Chondrocyte (in vitro differentiated cells): Measurements from ENCODE around the gene BCL2. TPM values are rescaled to one million over a fixed set of nuclear protein-coding genes. Genes with fewer than 3 reads are reported as not detected.

Source experiments
- DNase-seq: peaks from one replicate; pipeline ENCODE4 v3.0.0; 2021; ENCODE audit warnings: mixed read lengths, low spot score
- H3K27ac Mint-ChIP-seq: one replicate; pipeline ENCODE4 v1.8.0; 2021; ENCODE audit warnings: mild to moderate bottlenecking, moderate library complexity, mixed read lengths; ENCODE audit not compliant: unreplicated experiment
- H3K27me3 Mint-ChIP-seq: 2 replicates; pipeline ENCODE4 v1.8.0; 2021; ENCODE audit warnings: low read depth, mixed read lengths
- H3K36me3 Mint-ChIP-seq: 2 replicates; pipeline ENCODE4 v1.8.0; 2021; ENCODE audit warnings: low read depth, mixed read lengths
- H3K4me1 Mint-ChIP-seq: 2 replicates; pipeline ENCODE4 v1.8.0; 2021; ENCODE audit warnings: low read depth, mild to moderate bottlenecking, mixed read lengths
- H3K4me3 Mint-ChIP-seq: one replicate; pipeline ENCODE4 v1.8.0; 2021; ENCODE audit warnings: mild to moderate bottlenecking, moderate library complexity, mixed read lengths; ENCODE audit not compliant: unreplicated experiment
- H3K9me3 Mint-ChIP-seq: 2 replicates; pipeline ENCODE4 v1.8.0; 2021; ENCODE audit warnings: low read depth, mixed read lengths
- total RNA-seq: library from RNA; stranded (reverse); gene quantifications from 3 replicates; pipeline ENCODE4 v1.2.1, GENCODE V29; 2021
- TF ChIP-seq, protein P1 (sequence below): fragments of 200-600 bp; sonication (generic); IDR thresholded peaks from 2 replicates; pipeline ENCODE4 v1.5.0; 2021; ENCODE audit warnings: antibody characterized with exemption, mild to moderate bottlenecking, moderate library complexity

BCL2 gene
- total RNA-seq, 1 donor from 2014 or later = 8.6 TPM

DNA sequence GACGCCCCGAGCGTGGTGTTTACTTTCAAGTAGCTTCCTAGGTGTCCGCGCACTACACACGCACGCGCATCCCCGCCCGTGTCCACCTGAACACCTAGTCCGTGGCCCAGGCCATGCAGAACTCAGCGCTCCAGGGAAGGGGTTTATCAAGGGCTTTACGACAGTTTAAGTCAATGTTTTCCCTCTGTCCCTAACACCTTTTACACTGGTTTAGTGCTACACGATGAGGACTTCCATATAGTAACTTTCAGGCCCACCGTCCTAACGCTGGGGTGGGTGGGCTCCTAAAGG, 1.4 kb upstream of the BCL2 start:
- TF ChIP-seq, protein P1, sequence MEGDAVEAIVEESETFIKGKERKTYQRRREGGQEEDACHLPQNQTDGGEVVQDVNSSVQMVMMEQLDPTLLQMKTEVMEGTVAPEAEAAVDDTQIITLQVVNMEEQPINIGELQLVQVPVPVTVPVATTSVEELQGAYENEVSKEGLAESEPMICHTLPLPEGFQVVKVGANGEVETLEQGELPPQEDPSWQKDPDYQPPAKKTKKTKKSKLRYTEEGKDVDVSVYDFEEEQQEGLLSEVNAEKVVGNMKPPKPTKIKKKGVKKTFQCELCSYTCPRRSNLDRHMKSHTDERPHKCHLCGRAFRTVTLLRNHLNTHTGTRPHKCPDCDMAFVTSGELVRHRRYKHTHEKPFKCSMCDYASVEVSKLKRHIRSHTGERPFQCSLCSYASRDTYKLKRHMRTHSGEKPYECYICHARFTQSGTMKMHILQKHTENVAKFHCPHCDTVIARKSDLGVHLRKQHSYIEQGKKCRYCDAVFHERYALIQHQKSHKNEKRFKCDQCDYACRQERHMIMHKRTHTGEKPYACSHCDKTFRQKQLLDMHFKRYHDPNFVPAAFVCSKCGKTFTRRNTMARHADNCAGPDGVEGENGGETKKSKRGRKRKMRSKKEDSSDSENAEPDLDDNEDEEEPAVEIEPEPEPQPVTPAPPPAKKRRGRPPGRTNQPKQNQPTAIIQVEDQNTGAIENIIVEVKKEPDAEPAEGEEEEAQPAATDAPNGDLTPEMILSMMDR = no peak
- H3K9me3 Mint-ChIP-seq = no peaks in the 10 kb centered on the region
- H3K4me3 Mint-ChIP-seq = peak overlapping the region; percentile 68
- no peaks in the 10 kb centered on the region for H3K27me3 Mint-ChIP-seq
- no peak for DNase-seq
- H3K36me3 Mint-ChIP-seq = no peaks in the 10 kb centered on the region
- H3K27ac Mint-ChIP-seq = peak overlapping the region; percentile 43
- peaks cover 39% of the 10 kb centered on the region for H3K4me1 Mint-ChIP-seq

DNA sequence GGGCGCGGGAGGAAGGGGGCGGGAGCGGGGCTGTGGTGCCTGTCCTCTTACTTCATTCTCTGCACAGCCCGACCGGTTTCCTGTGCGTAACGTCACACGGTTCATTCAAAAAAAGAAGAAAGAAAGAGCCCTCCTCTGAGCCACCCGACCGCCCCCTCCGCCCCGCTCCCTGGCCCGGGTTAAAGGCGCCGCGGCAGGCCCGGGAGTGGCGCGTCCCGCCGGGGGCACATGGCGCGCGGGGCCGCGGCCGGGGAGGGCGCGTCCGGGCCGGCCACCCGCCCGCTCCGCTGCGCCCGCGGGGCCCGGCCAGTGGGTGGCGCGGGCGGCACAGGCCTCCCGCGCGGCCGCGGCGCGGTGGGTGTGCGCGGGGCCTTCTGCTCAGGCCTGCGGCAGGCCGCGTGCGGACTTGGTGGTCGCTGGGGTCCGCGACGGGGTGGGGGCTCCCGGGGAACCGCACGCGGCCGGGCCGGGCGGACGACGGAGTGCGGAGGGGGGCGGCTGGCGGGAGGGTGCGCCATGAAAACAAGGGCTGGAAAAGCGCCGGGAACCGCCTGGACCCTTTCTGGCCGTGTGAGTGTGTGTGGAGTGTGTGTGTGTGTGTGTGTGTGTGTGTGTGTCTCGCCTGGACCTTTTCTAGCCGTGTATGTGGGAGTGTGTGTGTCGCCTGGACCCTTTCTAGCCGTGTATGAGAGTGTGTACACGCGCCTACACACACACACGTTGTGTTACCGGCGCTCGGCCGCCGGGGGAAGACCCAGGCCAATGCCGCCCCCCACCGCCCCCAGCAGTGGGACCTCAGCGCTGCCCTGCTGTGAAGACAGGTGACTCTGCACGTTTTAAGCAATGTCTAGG, 780 bp upstream of the BCL2 start:
- H3K4me3 Mint-ChIP-seq = peak overlapping the region; percentile 68
- peak overlapping the region; percentile 43 for H3K27ac Mint-ChIP-seq
- no peak for DNase-seq
- TF ChIP-seq, protein P1 = peak; percentile 45
- H3K27me3 Mint-ChIP-seq = no peaks in the 10 kb centered on the region
- H3K4me1 Mint-ChIP-seq = peaks cover 42% of the 10 kb centered on the region
- H3K9me3 Mint-ChIP-seq = no peaks in the 10 kb centered on the region
- no peaks in the 10 kb centered on the region for H3K36me3 Mint-ChIP-seq

DNA sequence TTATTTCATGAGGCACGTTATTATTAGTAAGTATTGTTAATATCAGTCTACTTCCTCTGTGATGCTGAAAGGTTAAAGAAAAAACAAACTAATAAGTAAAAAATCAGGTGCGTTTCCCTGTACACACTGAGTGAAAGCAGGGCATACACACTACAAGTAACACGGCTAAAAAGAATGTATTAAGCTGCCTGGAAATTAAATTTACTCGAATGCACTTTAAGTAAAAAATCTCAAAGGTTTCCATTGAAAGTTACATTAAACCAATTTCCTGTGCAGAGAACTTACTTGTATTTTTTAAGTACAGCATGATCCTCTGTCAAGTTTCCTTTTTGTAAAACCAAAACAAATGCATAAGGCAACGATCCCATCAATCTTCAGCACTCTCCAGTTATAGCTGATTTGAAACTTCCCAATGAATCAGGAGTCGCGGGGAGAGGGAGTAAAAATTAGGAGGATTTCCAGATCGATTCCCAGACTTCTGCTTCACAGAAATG, 633 bp downstream of the BCL2 start:
- Mint-ChIP-seq H3K36me3 (no peaks in the 10 kb centered on the region), H3K4me3 (peak overlapping the region; percentile 90), H3K9me3 (no peaks in the 10 kb centered on the region), H3K27ac (peak overlapping the region; percentile 84), H3K4me1 (peaks cover 49% of the 10 kb centered on the region), H3K27me3 (no peaks in the 10 kb centered on the region)
- DNase-seq = no peak
- TF ChIP-seq, protein P1 = no peak

DNA sequence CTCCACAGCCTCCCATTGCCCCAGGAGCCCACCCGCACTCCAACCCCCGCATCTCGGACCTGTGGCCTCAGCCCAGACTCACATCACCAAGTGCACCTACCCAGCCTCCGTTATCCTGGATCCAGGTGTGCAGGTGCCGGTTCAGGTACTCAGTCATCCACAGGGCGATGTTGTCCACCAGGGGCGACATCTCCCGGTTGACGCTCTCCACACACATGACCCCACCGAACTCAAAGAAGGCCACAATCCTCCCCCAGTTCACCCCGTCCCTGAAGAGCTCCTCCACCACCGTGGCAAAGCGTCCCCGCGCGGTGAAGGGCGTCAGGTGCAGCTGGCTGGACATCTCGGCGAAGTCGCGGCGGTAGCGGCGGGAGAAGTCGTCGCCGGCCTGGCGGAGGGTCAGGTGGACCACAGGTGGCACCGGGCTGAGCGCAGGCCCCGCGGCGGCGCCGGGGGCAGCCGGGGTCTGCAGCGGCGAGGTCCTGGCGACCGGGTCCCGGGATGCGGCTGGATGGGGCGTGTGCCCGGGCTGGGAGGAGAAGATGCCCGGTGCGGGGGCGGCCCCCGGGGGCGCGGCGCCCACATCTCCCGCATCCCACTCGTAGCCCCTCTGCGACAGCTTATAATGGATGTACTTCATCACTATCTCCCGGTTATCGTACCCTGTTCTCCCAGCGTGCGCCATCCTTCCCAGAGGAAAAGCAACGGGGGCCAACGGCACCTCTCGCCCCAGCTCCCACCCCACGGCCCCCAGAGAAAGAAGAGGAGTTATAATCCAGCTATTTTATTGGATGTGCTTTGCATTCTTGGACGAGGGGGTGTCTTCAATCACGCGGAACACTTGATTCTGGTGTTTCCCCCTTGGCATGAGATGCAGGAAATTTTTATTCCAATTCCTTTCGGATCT, 1.3 kb downstream of the BCL2 start:
- no peaks in the 10 kb centered on the region for H3K36me3 Mint-ChIP-seq
- H3K27me3 Mint-ChIP-seq = no peaks in the 10 kb centered on the region
- DNase-seq = no peak

DNA sequence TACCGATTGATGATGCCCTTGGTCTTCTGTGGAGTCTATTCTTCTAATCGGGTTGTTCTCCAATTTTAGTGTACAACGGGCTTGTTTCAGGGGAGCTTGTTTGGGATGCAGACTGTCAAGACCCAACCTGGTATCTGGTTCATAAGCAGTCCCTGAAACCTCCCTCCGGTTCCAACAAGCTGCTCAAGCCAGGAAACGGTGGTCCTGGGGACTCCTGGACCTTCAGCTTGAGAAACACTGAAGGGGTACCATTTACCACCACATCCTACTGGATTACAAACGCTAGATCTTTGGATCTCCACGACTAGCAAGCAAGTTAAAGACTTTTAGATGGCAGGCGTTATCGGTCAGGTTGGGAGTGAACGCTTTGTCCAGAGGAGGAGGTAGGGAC, 2.0 kb downstream of the BCL2 start:
- TF ChIP-seq, protein P1 = no peak
- Mint-ChIP-seq H3K36me3 (no peaks in the 10 kb centered on the region), H3K4me3 (peak overlapping the region; percentile 69), H3K9me3 (no peaks in the 10 kb centered on the region), H3K4me1 (peaks cover 44% of the 10 kb centered on the region), H3K27me3 (no peaks in the 10 kb centered on the region), H3K27ac (no peak overlapping the region)
- DNase-seq = no peak

More for the DNA sequence above, 1.3 kb downstream of the BCL2 start:
- no peaks in the 10 kb centered on the region for H3K9me3 Mint-ChIP-seq
- H3K4me3 Mint-ChIP-seq = peak overlapping the region; percentile 90
- TF ChIP-seq, protein P1 = peak; percentile 77
- peaks cover 49% of the 10 kb centered on the region for H3K4me1 Mint-ChIP-seq
- H3K27ac Mint-ChIP-seq = no peak overlapping the region
